Large intestine (tissue), 12 donors: ENCODE measurements around the gene ACP5. TPM values are rescaled to one million over a fixed set of nuclear protein-coding genes. Genes with fewer than 3 reads are reported as not detected.
"Not testable (repeated sequence)": the region's sequence is repeated elsewhere in the genome, so short reads cannot be mapped to it uniquely, and the experiment has no call there.

Source experiments
- DNase-seq, 2 donors: peaks; one replicate each; pipeline versions ENCODE4 v3.0.0 to v3.0.0-alpha.2; 2013
- H3K27ac ChIP-seq: one replicate; pipeline ENCODE4 v1.5.1; 2013; ENCODE audit warnings: low read length
- H3K27me3 ChIP-seq: 2 replicates; pipeline ENCODE4 v1.6.1; 2013; ENCODE audit warnings: low read length; ENCODE audit not compliant: control insufficient read depth, insufficient read depth
- H3K36me3 ChIP-seq: 2 replicates; pipeline ENCODE4 v1.6.1; 2013; ENCODE audit warnings: low read length; ENCODE audit not compliant: control insufficient read depth, insufficient read depth
- H3K4me1 ChIP-seq: one replicate; pipeline ENCODE4 v1.6.1; 2013; ENCODE audit warnings: low read length; ENCODE audit not compliant: control insufficient read depth, insufficient read depth
- H3K4me3 ChIP-seq: one replicate; pipeline ENCODE4 v1.5.1; 2013; ENCODE audit warnings: low read length
- H3K9me3 ChIP-seq: one replicate; pipeline ENCODE4 v1.6.1; 2013; ENCODE audit warnings: mild to moderate bottlenecking, low read depth, low read length, moderate library complexity; ENCODE audit not compliant: control insufficient read depth
- WGBS: methylation state at CpG from one replicate; pipeline ENCODE4 v1.1.5; 2013; ENCODE audit warnings: low lambda C conversion rate; ENCODE audit not compliant: insufficient coverage; 5-methylcytosine and 5-hydroxymethylcytosine counted together
- long read RNA-seq, 11 donors: transcript quantifications; one replicate each; lab custom pipeline, GENCODE V29; 2026
- polyA plus RNA-seq: library from polyadenylated mRNA; unstranded; fragments of 120-200 nt; gene quantifications from one replicate; pipeline ENCODE4 v1.2.1, GENCODE V29; 2013

The ACP5 gene
- polyA plus RNA-seq, result 118 TPM
- long read RNA-seq, donor 1, transcript ACP5-202 (6 exons, 1,527 nt), result minor isoform, 6 of 47 reads
- long read RNA-seq, donor 1, transcript ACP5-201 (7 exons, 1,630 nt), result major isoform, 16 of 47 reads
- long read RNA-seq, donor 1, partial matches to known transcripts, result 18 of 47 reads
- long read RNA-seq, donor 1, other reads (novel, unspliced or antisense), result 0 of 47 reads
- long read RNA-seq, donor 2, transcript ACP5-202 (6 exons, 1,527 nt), result minor isoform, 8 of 61 reads
- long read RNA-seq, donor 2, transcript ACP5-213 (5 exons, 1,381 nt), result minor isoform, 8 of 61 reads
- long read RNA-seq, donor 2, transcript ACP5-201 (7 exons, 1,630 nt), result major isoform, 19 of 61 reads
- long read RNA-seq, donor 2, partial matches to known transcripts, result 19 of 61 reads
- long read RNA-seq, donor 2, other reads (novel, unspliced or antisense), result 0 of 61 reads
- long read RNA-seq, donor 3, result 0 reads
- long read RNA-seq, donor 4, transcript ACP5-202 (6 exons, 1,527 nt), result major isoform, 6 of 11 reads
- long read RNA-seq, donor 4, partial matches to known transcripts, result 0 of 11 reads
- long read RNA-seq, donor 4, other reads (novel, unspliced or antisense), result 0 of 11 reads
- long read RNA-seq, donor 5, transcript ACP5-201 (7 exons, 1,630 nt), result major isoform, 6 of 9 reads
- long read RNA-seq, donor 5, partial matches to known transcripts, result 0 of 9 reads
- long read RNA-seq, donor 5, other reads (novel, unspliced or antisense), result 0 of 9 reads
- long read RNA-seq, donor 6, transcript ACP5-201 (7 exons, 1,630 nt), result major isoform, 32 of 82 reads
- long read RNA-seq, donor 6, transcript ACP5-213 (5 exons, 1,381 nt), result minor isoform, 10 of 82 reads
- long read RNA-seq, donor 6, transcript ACP5-202 (6 exons, 1,527 nt), result minor isoform, 12 of 82 reads
- long read RNA-seq, donor 6, partial matches to known transcripts, result 22 of 82 reads
- long read RNA-seq, donor 6, other reads (novel, unspliced or antisense), result 0 of 82 reads
- long read RNA-seq, donor 7, transcript ACP5-202 (6 exons, 1,527 nt), result major isoform, 5 of 7 reads
- long read RNA-seq, donor 7, partial matches to known transcripts, result 0 of 7 reads
- long read RNA-seq, donor 7, other reads (novel, unspliced or antisense), result 0 of 7 reads
- long read RNA-seq, donor 8, transcript ACP5-202 (6 exons, 1,527 nt), result minor isoform, 7 of 213 reads
- long read RNA-seq, donor 8, transcript ACP5-201 (7 exons, 1,630 nt), result major isoform, 23 of 213 reads
- long read RNA-seq, donor 8, transcript ACP5-213 (5 exons, 1,381 nt), result minor isoform, 17 of 213 reads
- long read RNA-seq, donor 8, partial matches to known transcripts, result 161 of 213 reads
- long read RNA-seq, donor 8, other reads (novel, unspliced or antisense), result 0 of 213 reads
- long read RNA-seq, donor 9, transcript ACP5-213 (5 exons, 1,381 nt), result minor isoform, 9 of 82 reads
- long read RNA-seq, donor 9, transcript ACP5-201 (7 exons, 1,630 nt), result major isoform, 31 of 82 reads
- long read RNA-seq, donor 9, transcript ACP5-202 (6 exons, 1,527 nt), result minor isoform, 11 of 82 reads
- long read RNA-seq, donor 9, partial matches to known transcripts, result 25 of 82 reads
- long read RNA-seq, donor 9, other reads (novel, unspliced or antisense), result 0 of 82 reads
- long read RNA-seq, donor 10, transcript ACP5-201 (7 exons, 1,630 nt), result major isoform, 48 of 97 reads
- long read RNA-seq, donor 10, transcript ACP5-202 (6 exons, 1,527 nt), result minor isoform, 20 of 97 reads
- long read RNA-seq, donor 10, transcript ACP5-213 (5 exons, 1,381 nt), result minor isoform, 8 of 97 reads
- long read RNA-seq, donor 10, partial matches to known transcripts, result 17 of 97 reads
- long read RNA-seq, donor 10, other reads (novel, unspliced or antisense), result 0 of 97 reads
- long read RNA-seq, donor 11, transcript ACP5-201 (7 exons, 1,630 nt), result major isoform, 22 of 54 reads
- long read RNA-seq, donor 11, transcript ACP5-213 (5 exons, 1,381 nt), result minor isoform, 6 of 54 reads
- long read RNA-seq, donor 11, transcript ACP5-202 (6 exons, 1,527 nt), result minor isoform, 15 of 54 reads
- long read RNA-seq, donor 11, partial matches to known transcripts, result 6 of 54 reads
- long read RNA-seq, donor 11, other reads (novel, unspliced or antisense), result 0 of 54 reads

DNA sequence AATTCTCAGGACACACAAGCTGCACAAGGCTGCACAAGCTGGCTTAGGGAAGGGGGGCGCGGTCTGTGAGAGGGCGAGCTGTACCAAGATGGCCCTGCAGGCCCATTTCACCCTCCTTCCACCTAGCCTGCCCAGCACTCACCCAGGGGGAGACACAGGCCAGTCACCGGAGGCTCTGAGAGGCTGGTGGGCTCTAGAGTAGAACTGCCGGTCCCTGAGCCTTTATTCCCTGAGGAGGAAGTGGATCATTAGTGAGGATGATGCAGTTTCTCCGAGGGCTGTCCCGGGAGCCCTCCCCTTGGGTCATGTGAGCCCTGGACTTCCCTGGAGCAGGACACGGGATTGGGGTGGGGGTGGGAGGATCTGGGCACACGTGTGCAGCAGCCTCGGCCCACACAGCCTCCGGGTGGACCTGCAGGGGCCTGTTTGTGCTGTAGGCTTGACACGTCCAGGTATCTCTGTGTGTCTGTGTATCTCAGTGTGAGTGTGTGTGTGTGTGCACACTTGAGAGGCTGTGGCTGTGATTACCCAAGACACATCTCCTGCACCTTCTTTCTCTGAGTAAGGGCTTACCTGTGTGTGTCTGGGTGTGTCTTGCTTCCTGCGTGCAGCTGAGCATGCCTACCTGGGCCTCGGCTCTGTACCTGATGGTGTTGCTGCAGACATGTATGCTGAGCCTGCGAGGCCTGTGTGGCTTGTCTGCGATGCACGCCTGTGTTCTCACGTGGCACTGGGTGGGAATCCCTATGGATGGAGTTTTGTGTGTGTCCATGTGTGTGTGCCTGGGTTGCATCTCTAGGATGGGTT, at the start of gene ACP5:
Gene ACP5 (minus strand): TSS at position 195 of the 807 bp plus-strand sequence. CDS start 328 bp downstream, outside the sequence.
- H3K9me3 ChIP-seq, result no peaks in the 10 kb centered on the region
- peak; percentile 61 to 73 for DNase-seq
- WGBS, result no CpG with 5 or more reads among the region's 18 CpGs
- peaks cover 21% of the 10 kb centered on the region for H3K36me3 ChIP-seq
- no peaks in the 10 kb centered on the region for H3K27me3 ChIP-seq
- peak within 1 kb of the TSS; percentile 96 for H3K27ac ChIP-seq
- no peaks in the 10 kb centered on the region for H3K4me1 ChIP-seq
- peak within 1 kb of the TSS; percentile 78 for H3K4me3 ChIP-seq

DNA sequence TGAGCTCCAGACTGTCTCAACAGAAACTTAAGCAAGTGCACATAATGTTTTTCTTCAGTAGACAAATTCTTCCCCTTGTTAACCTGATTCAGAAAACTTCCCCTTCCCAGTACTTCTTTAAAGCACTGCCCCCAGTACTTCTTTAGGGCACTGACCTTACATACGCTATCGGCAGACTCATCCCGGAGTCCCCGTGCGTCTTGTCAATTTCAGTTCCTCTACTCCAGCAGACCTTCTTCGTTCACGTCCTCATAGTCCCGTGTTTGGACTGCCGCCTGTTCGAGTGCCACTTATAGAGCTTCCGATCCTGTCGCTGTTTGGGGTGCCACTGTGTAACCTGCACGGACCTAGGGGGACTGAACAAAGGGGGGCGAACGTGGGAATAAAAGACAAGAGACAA, 48.8 kb upstream of the ACP5 start:
- Histone ChIP-seq H3K27ac (no peak overlapping the region), H3K4me1 (peaks cover 17% of the 10 kb centered on the region), H3K27me3 (no peaks in the 10 kb centered on the region), H3K4me3 (no peak overlapping the region), H3K9me3 (no peaks in the 10 kb centered on the region), H3K36me3 (no peaks in the 10 kb centered on the region)
- DNase-seq, result no peak
- WGBS, result 73% methylated on average over 2 of the region's 15 CpGs

DNA sequence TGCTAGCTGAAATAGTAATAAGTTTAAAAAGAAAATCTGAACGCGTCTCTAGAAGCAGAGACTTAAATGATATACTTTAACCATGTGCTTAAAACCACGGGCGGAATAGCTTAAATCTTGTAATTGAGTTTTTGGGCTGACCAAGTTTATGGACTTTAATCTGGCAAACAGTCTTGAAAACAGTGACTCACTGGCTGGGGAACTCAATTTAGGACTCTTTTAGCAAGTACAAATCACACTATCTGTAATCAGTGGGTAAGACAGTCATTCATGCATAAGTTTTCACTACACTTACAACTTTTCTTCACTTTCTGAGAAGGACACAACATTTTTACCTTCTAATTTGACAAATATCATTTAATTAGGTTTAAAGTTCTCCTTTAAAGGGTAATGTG, 46.6 kb upstream of the ACP5 start:
- peaks cover 16% of the 10 kb centered on the region for H3K36me3 ChIP-seq
- no peaks in the 10 kb centered on the region for H3K27me3 ChIP-seq
- H3K27ac ChIP-seq, result peak overlapping the region; percentile 51
- peak overlapping the region; percentile 40 for H3K4me3 ChIP-seq
- DNase-seq, result peak in 1 of 2 donors; percentile 55
- no peaks in the 10 kb centered on the region for H3K9me3 ChIP-seq
- 5% methylated on average over 4 of the region's 4 CpGs for WGBS
- H3K4me1 ChIP-seq, result peaks cover 17% of the 10 kb centered on the region

DNA sequence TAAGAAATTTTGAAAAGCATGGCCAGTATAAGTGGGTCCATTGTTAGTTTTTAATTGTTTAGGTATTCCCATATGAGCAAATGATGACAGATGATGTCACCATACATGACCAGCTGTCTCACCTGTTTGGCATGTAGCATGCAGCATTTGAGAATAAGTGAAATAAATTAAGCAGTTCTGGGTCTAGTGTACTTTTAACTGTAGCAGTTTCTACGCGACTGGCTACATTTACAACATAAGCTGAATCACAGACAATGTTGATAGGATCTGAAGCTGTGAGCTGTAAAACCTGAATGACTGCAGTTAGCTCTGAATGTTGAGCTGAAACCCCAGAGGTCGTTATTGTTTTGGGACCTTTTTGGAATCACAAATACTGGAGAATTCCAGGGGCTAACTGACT, 45.0 kb upstream of the ACP5 start:
- H3K9me3 ChIP-seq, H3K4me3 ChIP-seq, H3K27me3 ChIP-seq: not testable (repeated sequence)
- peak; percentile 16 to 54 for DNase-seq
- H3K4me1 ChIP-seq, result peaks cover 17% of the 10 kb centered on the region
- no CpG with 5 or more reads among the region's 3 CpGs for WGBS
- H3K27ac ChIP-seq, result peak overlapping the region; percentile 52
- peaks cover 29% of the 10 kb centered on the region for H3K36me3 ChIP-seq

- no CpG with 5 or more reads among the region's 4 CpGs for WGBS
- peaks cover 17% of the 10 kb centered on the region for H3K4me1 ChIP-seq
- no peak for DNase-seq
- no peak overlapping the region for H3K27ac ChIP-seq
- H3K4me3 ChIP-seq, result no peak overlapping the region
- peaks cover 10% of the 10 kb centered on the region for H3K9me3 ChIP-seq
- no peaks in the 10 kb centered on the region for H3K27me3 ChIP-seq
- peaks cover 45% of the 10 kb centered on the region for H3K36me3 ChIP-seq
These were observed 43.1 kb upstream of the ACP5 start for GRCh38 chr19:11620553-11620952.

GRCh38 chr19:11617180-11618062, 40.0 kb upstream of the ACP5 start:
- Histone ChIP-seq H3K4me3 (no peak overlapping the region), H3K4me1 (peaks cover 6% of the 10 kb centered on the region), H3K27ac (no peak overlapping the region), H3K9me3 (peaks cover 10% of the 10 kb centered on the region), H3K36me3 (peaks cover 58% of the 10 kb centered on the region), H3K27me3 (no peaks in the 10 kb centered on the region)
- 98% methylated on average over 13 of the region's 19 CpGs for WGBS
- no peak for DNase-seq

GRCh38 chr19:11612816-11613511, 35.5 kb upstream of the ACP5 start:
- Histone ChIP-seq H3K27ac (no peak overlapping the region), H3K27me3 (no peaks in the 10 kb centered on the region), H3K9me3 (peaks cover 10% of the 10 kb centered on the region), H3K4me1 (no peaks in the 10 kb centered on the region), H3K36me3 (peaks cover 35% of the 10 kb centered on the region), H3K4me3 (no peak overlapping the region)
- WGBS, result 100% methylated on average over 1 of the region's 5 CpGs
- no peak for DNase-seq

DNA sequence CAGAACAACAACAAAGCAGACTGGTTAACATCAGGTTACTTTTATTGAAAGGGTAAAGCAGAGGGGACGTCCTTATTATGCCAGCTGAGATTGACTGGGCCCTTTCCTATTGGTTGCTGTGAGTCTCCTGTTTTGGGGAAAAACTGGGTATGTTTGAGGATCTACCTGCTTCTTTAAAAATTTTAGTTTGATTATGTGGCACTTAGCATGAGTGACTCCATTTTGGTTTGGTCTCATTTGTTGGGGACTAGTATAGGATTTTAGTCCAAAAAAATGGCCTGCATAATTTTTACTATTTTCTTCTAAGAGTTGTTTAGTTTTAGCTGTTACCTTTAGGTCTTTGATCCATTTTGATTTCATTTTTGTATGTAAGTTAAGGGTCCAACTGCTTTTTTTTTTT, 34.3 kb upstream of the ACP5 start:
- peaks cover 6% of the 10 kb centered on the region for H3K9me3 ChIP-seq
- no CpG with 5 or more reads among the region's 1 CpG for whole genome bisulfite sequencing
- no peaks in the 10 kb centered on the region for H3K4me1 ChIP-seq
- H3K27ac ChIP-seq, result no peak overlapping the region
- no peaks in the 10 kb centered on the region for H3K27me3 ChIP-seq
- no peak for DNase-seq
- peaks cover 31% of the 10 kb centered on the region for H3K36me3 ChIP-seq
- H3K4me3 ChIP-seq, result no peak overlapping the region
